GM21360 (cell line): ENCODE measurements around the gene SDCCAG8.

Experiments used
- ATAC-seq: cut with Tn5 transposase; IDR thresholded peaks from one replicate; pipeline ENCODE4 v1.9.1; 2021; ENCODE audit warnings: mild to moderate bottlenecking, moderate library complexity; ENCODE audit not compliant: unreplicated experiment

The SDCCAG8 gene

DNA sequence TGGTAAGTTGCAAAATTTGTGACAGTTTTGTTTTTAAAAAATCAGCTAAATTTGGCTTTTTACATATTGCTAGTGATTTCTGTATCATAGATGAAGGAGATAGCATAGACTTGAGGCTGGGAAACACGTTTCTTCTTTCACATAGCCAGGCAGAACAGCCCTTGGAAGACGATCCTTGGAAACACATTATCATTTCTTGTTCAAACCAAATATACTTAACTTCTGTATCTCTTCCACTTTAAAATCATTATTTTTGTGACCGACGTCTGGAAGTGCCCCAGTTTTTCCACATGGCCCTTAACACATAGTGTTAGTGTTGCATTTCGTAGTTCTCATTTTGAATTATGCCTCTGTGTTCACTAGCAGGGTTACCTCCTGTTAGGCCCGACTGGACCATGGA is 193.5 kb downstream of the SDCCAG8 start:
- ATAC-seq, result no peak

DNA sequence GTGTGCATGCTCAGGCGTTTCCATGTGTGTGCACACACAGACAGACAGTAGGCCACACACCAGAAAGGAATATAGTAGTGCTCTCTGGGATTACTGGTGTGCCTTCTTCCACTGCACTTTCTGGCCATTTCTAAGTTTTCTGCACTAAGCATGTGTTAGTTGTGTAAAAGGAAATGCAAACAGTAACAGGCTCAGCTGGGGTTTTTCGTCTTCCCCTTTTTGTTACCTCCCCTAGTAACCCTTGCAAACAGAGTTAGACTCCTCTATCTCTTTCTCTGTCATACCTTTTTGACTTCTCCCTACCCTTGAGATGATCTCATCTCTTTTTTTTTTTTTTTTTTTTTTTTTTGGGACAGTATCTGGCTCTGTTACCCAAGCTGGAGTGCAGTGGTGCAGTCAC is 196.3 kb downstream of the SDCCAG8 start:
- ATAC-seq, result no peak

GRCh38 chr1:243454328-243454997 is 198.6 kb downstream of the SDCCAG8 start:
- no peak for ATAC-seq

DNA sequence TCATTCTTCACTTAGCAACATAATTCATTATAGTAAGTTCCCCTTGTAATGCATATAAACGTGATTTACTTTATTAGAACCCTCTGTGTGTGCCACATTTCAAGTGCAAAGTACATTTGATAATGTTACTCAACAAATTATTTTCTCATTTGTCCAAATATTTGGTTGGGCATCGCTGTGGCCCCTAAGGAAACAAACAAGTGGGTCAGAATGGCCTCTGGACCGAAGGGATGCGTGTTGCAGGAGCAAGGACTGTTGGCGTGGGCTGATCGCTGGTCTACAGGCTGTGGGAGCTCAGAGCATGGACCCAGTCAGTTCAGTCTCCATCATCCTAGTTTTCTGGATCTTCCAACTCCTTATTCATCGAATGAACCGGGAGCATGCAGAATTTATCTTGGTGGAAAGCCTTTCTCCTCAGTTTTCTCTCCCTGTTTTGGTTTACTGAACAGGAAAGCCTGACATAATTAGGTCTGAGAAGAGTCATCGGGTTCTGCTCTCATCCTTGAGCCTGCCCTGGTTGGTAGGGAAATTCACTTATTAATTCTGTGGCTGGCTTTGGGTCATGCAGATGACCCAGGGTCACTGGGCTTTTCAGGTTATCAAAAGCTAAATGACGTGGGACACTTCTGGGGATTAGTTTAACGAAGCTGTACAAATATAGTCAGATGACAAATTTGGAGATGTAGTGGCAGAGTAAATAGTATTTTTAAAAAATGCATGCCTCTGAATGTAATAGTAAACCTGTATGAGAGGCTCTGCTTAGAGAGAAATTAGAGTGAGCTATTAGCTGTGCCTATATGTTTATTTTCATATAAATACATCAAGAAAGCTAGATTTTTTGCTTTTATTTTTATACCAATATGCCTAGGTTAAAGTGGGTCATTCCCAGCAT is 200.2 kb downstream of the SDCCAG8 start:
- ATAC-seq, result no peak

GRCh38 chr1:243457363-243457982 is 201.6 kb downstream of the SDCCAG8 start:
- ATAC-seq, result no peak

GRCh38 chr1:243459059-243459458 is 203.2 kb downstream of the SDCCAG8 start:
- ATAC-seq, result no peak

- ATAC-seq, result no peak
Measured at GRCh38 chr1:243461700-243462099, 205.9 kb downstream of the SDCCAG8 start.

GRCh38 chr1:243462929-243463697 is 207.3 kb downstream of the SDCCAG8 start:
- ATAC-seq, result no peak

DNA sequence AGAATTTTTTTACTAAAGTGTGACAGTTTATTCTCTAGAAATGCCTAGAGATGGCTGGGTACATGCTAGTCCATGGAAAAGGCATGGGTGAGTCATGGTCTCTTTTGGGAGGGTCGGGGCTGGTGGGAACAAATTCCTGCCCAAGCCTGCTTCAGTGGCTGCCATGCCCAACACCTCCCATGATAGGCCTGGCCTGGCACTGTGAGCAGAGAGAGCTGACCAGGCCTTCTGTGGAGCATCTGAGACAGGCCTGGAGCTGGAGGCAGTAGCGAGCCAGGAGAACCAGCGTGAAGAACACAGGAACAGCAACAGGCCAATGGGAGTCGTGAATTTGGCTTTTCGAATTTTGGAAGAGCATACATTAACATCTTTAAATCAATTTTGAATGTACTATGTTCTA is 209.2 kb downstream of the SDCCAG8 start:
- no peak for ATAC-seq

GRCh38 chr1:243465738-243466137 is 209.9 kb downstream of the SDCCAG8 start:
- ATAC-seq, result peak; percentile 63

GRCh38 chr1:243469497-243469896 is 213.7 kb downstream of the SDCCAG8 start:
- ATAC-seq, result no peak

DNA sequence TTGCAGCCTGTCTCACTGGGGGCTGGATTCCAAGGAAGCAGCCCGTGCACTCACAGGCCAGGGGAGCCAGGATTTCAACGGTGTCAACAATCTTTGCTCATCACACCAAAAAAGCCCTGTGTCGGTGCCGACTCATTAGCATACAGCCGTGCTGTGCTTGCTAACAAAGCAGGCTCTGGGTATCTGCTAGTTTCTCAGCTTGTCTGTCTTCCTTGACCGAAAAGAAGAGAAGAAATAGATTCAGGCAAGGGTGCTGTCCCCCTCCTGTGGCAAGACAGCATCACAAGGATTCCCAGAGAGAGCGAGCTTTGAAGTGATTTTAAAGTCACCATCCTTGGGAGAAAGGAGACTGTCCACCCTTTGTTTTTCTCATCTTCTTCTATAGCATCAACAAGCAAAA is 214.7 kb downstream of the SDCCAG8 start:
- no peak for ATAC-seq

GRCh38 chr1:243471026-243471685 is 215.3 kb downstream of the SDCCAG8 start:
- no peak for ATAC-seq

GRCh38 chr1:243471754-243472745 is 216.2 kb downstream of the SDCCAG8 start:
- peak; percentile 82 for ATAC-seq

DNA sequence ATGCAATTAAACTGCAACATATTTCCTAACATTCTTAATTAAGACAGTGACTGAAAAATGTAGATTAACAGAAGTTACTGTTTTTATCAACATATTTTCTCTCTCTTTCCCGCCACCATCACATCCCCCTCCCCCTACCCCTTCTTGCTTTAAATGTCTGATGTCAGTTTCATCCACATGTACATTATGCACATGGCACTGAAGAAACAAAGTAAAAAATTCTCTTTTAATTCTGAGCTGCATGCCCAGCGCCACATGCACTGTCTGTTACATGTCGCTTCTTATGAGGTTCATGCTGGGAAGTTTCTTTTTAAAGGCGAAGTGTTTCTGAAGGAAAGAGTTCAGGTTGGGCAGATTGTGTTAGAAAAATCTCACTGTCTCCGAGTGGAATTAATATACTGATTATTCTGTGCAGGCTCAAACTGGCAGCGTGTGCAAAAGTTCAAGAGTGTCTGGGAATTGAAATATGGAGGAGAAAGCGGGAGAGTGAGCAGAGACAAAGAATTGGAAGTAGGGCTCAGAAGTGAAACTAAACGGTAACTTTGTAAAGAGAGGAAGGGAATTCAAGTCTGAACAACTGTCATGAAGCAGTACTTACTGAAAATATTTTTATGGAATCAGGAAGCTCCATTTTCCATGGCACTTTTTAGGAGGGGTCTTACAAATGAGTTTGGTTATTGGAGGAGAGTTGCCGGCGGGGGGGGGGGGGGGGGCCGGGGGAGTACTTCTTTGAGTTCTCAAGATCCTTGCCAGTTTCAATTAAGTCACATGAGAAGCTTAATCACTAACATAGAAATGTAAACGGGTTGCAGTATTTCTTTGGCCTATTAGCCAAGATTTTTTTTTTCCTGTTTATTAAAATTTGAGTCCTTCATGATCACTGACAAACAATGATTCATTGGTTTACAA is 217.6 kb downstream of the SDCCAG8 start:
- ATAC-seq, result no peak

GRCh38 chr1:243474136-243474881 is 218.5 kb downstream of the SDCCAG8 start:
- ATAC-seq, result no peak

GRCh38 chr1:243474906-243475305 is 219.1 kb downstream of the SDCCAG8 start:
- ATAC-seq, result no peak

DNA sequence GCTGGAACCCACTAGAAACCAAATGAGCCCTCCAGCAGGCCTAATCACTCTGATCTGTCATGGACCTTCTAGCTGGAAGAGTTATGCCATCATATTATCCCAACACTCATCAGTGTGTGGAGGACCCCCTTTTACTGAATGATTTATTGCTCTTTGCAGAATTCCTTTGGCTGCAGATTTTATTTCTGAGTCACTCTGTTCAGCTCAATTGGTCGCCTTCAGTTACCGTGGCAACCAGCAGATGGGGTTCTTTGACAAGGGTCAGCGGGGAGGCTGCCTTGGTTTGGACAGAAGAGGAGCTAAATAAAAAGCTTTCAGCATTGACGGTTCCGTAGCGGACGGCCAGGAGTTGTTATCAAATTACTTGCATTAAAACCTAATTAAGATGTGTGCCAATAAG is 220.1 kb downstream of the SDCCAG8 start:
- ATAC-seq, result no peak
